PC-9 (cell line): Measurements from ENCODE around the gene ATXN1. TPM values are rescaled to one million over a fixed set of nuclear protein-coding genes. Genes with fewer than 3 reads are reported as not detected.

ENCODE experiments used
- BruUV-seq: library from RNA; stranded (reverse); fragments of 400-500 nt; replicated peaks from 2 replicates; lab custom pipeline; 2021; lab: Mats Ljungman, UMichigan
- CTCF ChIA-PET: fragments of 300-600 bp; sonication (Branson Sonifier 250); formaldehyde crosslinking; loops from one replicate; lab custom pipeline; 2022; ENCODE audit warnings: antibody characterized with exemption; lab: Charles Lee
- POLR2A ChIA-PET: fragments of 300-600 bp; sonication (Branson Sonifier 250); formaldehyde crosslinking; loops from one replicate; lab custom pipeline; 2022; ENCODE audit warnings: antibody characterized with exemption; ENCODE audit not compliant: unreplicated experiment; lab: Charles Lee
- DNase-seq, 2 experiments: peaks; one replicate each; pipeline versions ENCODE4 v3.0.0 to v3.0.0-alpha.2; 2015 to 2022; ENCODE audit warnings: mixed read lengths in 1 of 2
- H2AFZ ChIP-seq: fragments of 200-600 bp; sonication (generic); 2 replicates; pipeline ENCODE4 v1.8.1; 2017; ENCODE audit warnings: antibody characterized with exemption
- H3F3A ChIP-seq: fragments of 200-600 bp; sonication (generic); 2 replicates; pipeline ENCODE4 v1.8.1; 2017; ENCODE audit warnings: antibody characterized with exemption, mild to moderate bottlenecking, low read depth; ENCODE audit not compliant: insufficient read depth
- H3K27ac ChIP-seq: fragments of 200-600 bp; sonication (generic); 2 replicates; pipeline ENCODE4 v1.6.1; 2016; ENCODE audit warnings: mixed run types
- H3K27me3 ChIP-seq: fragments of 200-600 bp; sonication (generic); 2 replicates; pipeline ENCODE4 v1.6.1; 2016; ENCODE audit warnings: low read depth, mixed run types; ENCODE audit not compliant: insufficient read depth
- H3K36me3 ChIP-seq: fragments of 200-600 bp; sonication (generic); 2 replicates; pipeline ENCODE4 v1.6.1; 2016; ENCODE audit warnings: low read depth, mixed run types
- H3K4me1 ChIP-seq: fragments of 200-600 bp; sonication (generic); replicated peaks from 2 replicates; pipeline ENCODE4 v1.6.1; 2016; ENCODE audit warnings: mixed run types; ENCODE audit not compliant: insufficient read depth
- H3K4me2 ChIP-seq: fragments of 200-600 bp; sonication (generic); 2 replicates; pipeline ENCODE4 v1.6.1; 2017; ENCODE audit warnings: mixed run types
- H3K4me3 ChIP-seq: fragments of 200-600 bp; sonication (generic); 2 replicates; pipeline ENCODE4 v1.6.1; 2016; ENCODE audit warnings: mixed run types
- H3K79me2 ChIP-seq: fragments of 200-600 bp; sonication (generic); 2 replicates; pipeline ENCODE4 v1.6.1; 2017; ENCODE audit warnings: low read depth, mixed run types
- H3K9me2 ChIP-seq: fragments of 200-600 bp; sonication (generic); 2 replicates; pipeline ENCODE4 v1.8.1; 2017; ENCODE audit warnings: mild to moderate bottlenecking; ENCODE audit not compliant: insufficient read depth
- H3K9me3 ChIP-seq: fragments of 200-600 bp; sonication (generic); 2 replicates; pipeline ENCODE4 v1.8.1; 2016; ENCODE audit warnings: low read depth; ENCODE audit not compliant: insufficient read depth
- H4K20me1 ChIP-seq: fragments of 200-600 bp; sonication (generic); 2 replicates; pipeline ENCODE4 v1.8.1; 2017; ENCODE audit not compliant: insufficient read depth
- CTCF ChIP-seq: fragments of 200-600 bp; sonication (generic); conservative IDR thresholded peaks from 2 replicates; pipeline ENCODE4 v1.6.1; 2017; ENCODE audit warnings: mixed run types, antibody characterized with exemption, mild to moderate bottlenecking, moderate library complexity
- EZH2 ChIP-seq: fragments of 200-600 bp; sonication (generic); IDR thresholded peaks from 2 replicates; pipeline ENCODE4 v1.8.0; 2017; ENCODE audit warnings: antibody characterized with exemption, low read depth
- intact Hi-C: fragments of 100-400 bp; cut with micrococcal nuclease; formaldehyde crosslinking; loops from one replicate; pipeline ENCODE4 v1.10.0; 2022; ENCODE audit not compliant: unreplicated experiment
- total RNA-seq: library from RNA; stranded (reverse); gene quantifications from 2 replicates; pipeline ENCODE4 v1.2.3, GENCODE V29; 2021

Gene ATXN1
- total RNA-seq, 1 experiment from 2014 or later, result 42.7 TPM

DNA sequence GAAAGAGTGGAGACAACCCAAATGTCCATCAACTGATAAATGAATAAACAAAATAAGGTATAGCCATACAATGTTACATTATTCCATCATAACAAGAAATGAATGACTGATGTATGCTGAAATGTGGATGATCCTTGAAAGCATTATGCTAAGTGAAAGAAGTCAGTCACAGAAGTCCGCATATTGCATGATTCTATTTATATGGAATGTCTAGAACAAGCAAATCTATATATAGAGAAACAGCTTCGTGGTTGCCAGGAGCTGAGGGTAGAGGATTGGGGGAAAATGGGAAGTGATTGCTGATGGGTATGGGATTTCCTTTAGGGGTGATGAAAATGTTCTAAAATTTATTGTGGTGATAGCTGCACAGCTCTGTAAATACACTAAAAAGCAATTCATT, 196.8 kb downstream of the ATXN1 start:
- Histone ChIP-seq H3K4me1 (no peaks in the 10 kb centered on the region), H3K9me3 (no peaks in the 10 kb centered on the region), H3K9me2 (no peaks in the 10 kb centered on the region), H3K36me3 (no peaks in the 10 kb centered on the region), H3K4me3 (no peak overlapping the region), H3K27me3 (no peaks in the 10 kb centered on the region), H3K27ac (no peak overlapping the region), H3K79me2 (no peaks in the 10 kb centered on the region), H2AFZ (no peak overlapping the region), H3K4me2 (no peak overlapping the region), H3F3A (no peaks in the 10 kb centered on the region), H4K20me1 (no peaks in the 10 kb centered on the region)
- ChIA-PET CTCF (interaction anchor here (0.6 kb wide), 1 partner anchor 197 kb away, joined by 3 read pairs; no protein-coding TSS in a partner anchor), POLR2A (no interaction called here)
- intact Hi-C loops, result no loop called here
- no TSS peak for BruUV-seq
- TF ChIP-seq CTCF (no peak), EZH2 (no peak)
- DNase-seq, result no peak

GRCh38 chr6:16563628-16564240, 197.5 kb downstream of the ATXN1 start:
- Histone ChIP-seq H3K9me2 (no peaks in the 10 kb centered on the region), H3K27ac (no peak overlapping the region), H3K4me1 (no peaks in the 10 kb centered on the region), H3K27me3 (no peaks in the 10 kb centered on the region), H3K36me3 (no peaks in the 10 kb centered on the region), H4K20me1 (no peaks in the 10 kb centered on the region), H3K4me3 (no peak overlapping the region), H2AFZ (no peak overlapping the region), H3K79me2 (no peaks in the 10 kb centered on the region), H3F3A (no peaks in the 10 kb centered on the region), H3K9me3 (no peaks in the 10 kb centered on the region), H3K4me2 (no peak overlapping the region)
- ChIA-PET POLR2A (no interaction called here), CTCF (interaction anchor here (0.6 kb wide), 1 partner anchor 136 kb away, joined by 3 read pairs; no protein-coding TSS in a partner anchor)
- intact Hi-C loops, result no loop called here
- no peak for DNase-seq
- no peak for TF ChIP-seq EZH2
- no peak for TF ChIP-seq CTCF
- BruUV-seq, result no TSS peak

- BruUV-seq, result no TSS peak
- no peaks in the 10 kb centered on the region for H3K36me3 ChIP-seq
- H3K9me2 ChIP-seq, result no peaks in the 10 kb centered on the region
- H3K79me2 ChIP-seq, result no peaks in the 10 kb centered on the region
- H3K4me1 ChIP-seq, result no peaks in the 10 kb centered on the region
- no peaks in the 10 kb centered on the region for H3K27me3 ChIP-seq
- no peak overlapping the region for H3K4me2 ChIP-seq
- intact Hi-C loops, result no loop called here
- H3K9me3 ChIP-seq, result no peaks in the 10 kb centered on the region
- no peak for DNase-seq
- H3K27ac ChIP-seq, result no peak overlapping the region
- TF ChIP-seq EZH2 (no peak), CTCF (no peak)
- H2AFZ ChIP-seq, result no peak overlapping the region
- CTCF ChIA-PET, result no interaction called here
- POLR2A ChIA-PET, result no interaction called here
- no peaks in the 10 kb centered on the region for H3F3A ChIP-seq
- no peak overlapping the region for H3K4me3 ChIP-seq
- H4K20me1 ChIP-seq, result no peaks in the 10 kb centered on the region
Observed at GRCh38 chr6:16562498-16562897, 198.8 kb downstream of the ATXN1 start.
